HTR-8/SVneo (cell line): ENCODE measurements around the gene CROCC2.

Source experiments
- DNase-seq: peaks from one replicate; pipeline ENCODE4 v3.0.0; 2011; ENCODE audit warnings: low spot score, mixed read lengths; ENCODE audit not compliant: insufficient read length
- FAIRE-seq: peaks from 2 replicates; lab custom pipeline; 2011; peaks lifted over from hg19 to GRCh38; lab: Jason Lieb, UNC

Gene CROCC2

DNA sequence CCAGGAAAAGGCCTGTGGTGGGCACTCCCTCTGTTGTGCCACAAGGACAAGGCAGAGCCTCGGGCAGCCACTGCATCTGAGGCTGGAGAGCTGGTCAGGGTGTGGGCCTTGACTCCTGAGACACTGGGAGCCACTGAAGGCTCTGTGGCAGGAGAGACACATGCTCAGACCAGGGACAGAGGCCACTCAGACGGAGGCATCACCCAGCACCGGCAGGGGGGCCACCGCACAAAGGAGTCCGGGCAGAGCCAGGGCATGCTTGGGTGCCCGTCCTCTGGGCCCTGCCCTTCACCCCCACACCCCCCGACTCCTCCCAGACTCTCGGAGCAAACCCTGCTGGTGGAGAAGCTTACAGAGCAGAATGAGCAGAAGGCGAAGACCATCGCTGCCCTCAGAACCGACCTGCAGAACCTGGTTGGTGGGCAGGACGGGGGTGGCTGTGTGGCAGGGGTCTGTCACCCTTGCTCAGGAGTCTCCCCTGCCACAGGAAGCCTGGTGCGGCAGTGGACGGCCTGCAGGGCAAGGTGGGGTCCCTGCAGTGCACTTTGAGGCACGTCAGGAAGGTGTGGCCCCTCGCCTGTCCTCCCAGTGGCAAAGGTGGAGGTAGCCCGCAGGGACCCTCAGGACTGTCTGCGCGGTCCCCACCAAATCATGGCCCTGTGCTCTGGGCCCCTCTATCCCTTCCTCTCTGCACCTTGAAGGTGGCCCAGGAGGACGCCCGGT, 26.0 kb downstream of the CROCC2 start:
- FAIRE-seq: no peak
- no peak for DNase-seq

- FAIRE-seq (no peak), DNase-seq (no peak)
Measured at GRCh38 chr2:240932724-240933047, 26.6 kb downstream of the CROCC2 start.

DNA sequence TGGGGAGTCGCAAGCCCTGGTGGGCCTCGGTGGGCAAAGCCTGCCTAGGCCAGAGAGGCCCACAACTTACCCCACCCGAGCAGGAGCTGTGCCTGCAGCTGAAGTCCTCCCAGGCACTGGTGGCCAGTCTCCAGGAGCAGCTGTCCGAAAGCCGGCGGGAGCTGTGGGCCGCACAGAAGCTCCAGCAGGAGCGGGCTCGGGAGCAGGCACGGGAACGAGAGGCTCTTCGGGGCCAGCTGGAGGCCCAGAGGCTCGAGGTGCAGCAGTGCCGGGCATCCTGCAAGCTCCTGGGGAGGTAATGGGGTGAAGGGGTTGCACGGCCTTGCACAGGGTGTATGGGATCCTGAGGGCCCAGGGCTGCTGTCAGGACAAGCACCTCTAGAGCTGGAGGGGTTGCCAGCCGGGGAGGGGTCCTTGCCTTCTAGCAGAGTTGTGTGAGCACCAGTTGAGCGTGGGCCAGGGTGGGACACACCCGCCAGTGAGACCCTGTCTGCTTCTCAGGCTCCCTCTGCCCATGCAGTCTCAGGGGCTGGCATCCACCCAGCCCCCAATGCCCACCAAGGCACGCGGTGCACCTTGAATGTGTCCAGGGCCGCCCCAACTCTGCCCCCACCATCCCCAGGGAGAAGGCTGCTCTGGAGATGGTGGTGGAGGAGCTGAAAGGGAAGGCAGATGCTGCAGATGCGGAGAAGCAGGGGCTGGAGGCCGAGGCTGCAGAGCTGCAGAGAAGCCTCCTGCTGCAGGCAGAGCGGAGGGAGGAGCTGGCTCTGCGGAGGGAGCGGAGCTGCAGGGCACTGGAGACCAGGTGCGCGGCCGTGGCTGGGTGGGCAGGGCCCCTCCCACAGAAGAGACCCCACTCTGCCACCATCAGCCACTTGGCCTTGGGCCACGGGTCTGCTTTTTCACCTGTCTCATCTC, 27.2 kb downstream of the CROCC2 start:
- DNase-seq (no peak), FAIRE-seq (no peak)

- no peak for FAIRE-seq
- no peak for DNase-seq
Measured at GRCh38 chr2:240933966-240934700, 28.0 kb downstream of the CROCC2 start.

DNA sequence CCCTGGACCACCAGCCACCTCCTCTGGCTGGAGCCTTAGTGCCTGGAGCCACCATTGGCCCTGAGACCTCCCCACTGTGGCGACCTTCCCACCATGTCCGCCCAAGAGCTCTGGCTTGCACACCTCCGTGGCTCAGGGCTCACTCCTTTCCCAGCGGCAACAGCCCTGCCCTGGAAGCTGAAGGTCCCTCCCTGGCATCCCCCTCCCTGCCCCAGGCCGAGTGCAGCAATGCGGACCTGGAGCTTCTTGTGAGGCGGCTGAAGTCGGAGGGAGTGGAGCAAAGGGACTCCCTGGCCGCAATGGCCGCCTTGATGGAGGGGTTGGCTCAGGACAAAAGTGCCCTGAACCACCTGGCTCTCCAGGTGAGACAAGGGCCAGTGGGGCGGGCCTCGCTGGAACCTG, 28.6 kb downstream of the CROCC2 start:
- no peak for DNase-seq

GRCh38 chr2:240935103-240935876, 29.2 kb downstream of the CROCC2 start:
- DNase-seq (no peak), FAIRE-seq (no peak)

More for the DNA sequence above, 28.6 kb downstream of the CROCC2 start:
- no peak for FAIRE-seq

GRCh38 chr2:240936106-240936505, 30.0 kb downstream of the CROCC2 start:
- DNase-seq (no peak), FAIRE-seq (no peak)

- FAIRE-seq (no peak), DNase-seq (no peak)
Measured at GRCh38 chr2:240946046-240946445, 39.9 kb downstream of the CROCC2 start.

DNA sequence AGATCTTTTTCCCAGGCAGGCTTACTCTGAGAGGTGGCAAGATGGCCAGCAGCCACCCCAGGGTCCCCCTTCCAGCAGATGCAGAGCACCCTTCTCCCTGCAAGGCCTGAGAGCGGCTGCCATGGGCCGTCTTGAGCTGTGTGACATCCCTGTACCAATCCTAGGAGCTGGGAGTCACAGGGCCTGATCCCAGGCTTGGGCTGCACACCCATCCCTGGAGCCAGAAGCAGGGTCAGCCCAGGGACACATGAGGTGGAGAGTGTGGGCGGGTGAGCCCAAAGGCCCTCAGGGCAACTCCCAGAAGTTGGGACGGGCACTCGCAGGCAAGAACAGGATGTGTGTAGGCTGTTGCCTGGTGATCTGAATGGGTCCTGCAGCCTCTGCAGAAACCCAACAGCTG, 40.5 kb downstream of the CROCC2 start:
- DNase-seq: peak; percentile 41
- FAIRE-seq: no peak

DNA sequence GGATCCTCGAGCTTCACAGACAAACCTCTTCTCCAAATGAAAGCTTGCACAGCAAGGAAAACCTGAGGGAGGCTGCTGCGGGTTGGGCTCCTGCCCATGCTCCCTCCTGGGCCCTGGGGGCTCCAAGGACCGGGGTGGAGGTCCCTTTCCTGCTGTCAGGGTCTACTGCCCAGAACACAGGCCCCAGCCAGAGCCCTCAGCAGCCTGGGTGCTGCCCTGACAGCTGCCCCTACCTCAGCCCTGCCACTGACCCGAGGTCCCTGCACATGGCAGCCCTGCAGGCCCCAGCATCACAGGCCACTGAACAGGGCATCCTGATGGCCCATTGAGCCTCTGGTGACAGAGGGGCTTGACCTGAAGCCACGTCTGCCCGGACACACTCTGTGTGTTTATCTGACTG, 41.0 kb downstream of the CROCC2 start:
- FAIRE-seq (no peak), DNase-seq (no peak)

- FAIRE-seq (no peak), DNase-seq (no peak)
Measured at GRCh38 chr2:240947607-240948006, 41.5 kb downstream of the CROCC2 start.

GRCh38 chr2:240948086-240948485, 42.0 kb downstream of the CROCC2 start:
- no peak for FAIRE-seq
- no peak for DNase-seq

DNA sequence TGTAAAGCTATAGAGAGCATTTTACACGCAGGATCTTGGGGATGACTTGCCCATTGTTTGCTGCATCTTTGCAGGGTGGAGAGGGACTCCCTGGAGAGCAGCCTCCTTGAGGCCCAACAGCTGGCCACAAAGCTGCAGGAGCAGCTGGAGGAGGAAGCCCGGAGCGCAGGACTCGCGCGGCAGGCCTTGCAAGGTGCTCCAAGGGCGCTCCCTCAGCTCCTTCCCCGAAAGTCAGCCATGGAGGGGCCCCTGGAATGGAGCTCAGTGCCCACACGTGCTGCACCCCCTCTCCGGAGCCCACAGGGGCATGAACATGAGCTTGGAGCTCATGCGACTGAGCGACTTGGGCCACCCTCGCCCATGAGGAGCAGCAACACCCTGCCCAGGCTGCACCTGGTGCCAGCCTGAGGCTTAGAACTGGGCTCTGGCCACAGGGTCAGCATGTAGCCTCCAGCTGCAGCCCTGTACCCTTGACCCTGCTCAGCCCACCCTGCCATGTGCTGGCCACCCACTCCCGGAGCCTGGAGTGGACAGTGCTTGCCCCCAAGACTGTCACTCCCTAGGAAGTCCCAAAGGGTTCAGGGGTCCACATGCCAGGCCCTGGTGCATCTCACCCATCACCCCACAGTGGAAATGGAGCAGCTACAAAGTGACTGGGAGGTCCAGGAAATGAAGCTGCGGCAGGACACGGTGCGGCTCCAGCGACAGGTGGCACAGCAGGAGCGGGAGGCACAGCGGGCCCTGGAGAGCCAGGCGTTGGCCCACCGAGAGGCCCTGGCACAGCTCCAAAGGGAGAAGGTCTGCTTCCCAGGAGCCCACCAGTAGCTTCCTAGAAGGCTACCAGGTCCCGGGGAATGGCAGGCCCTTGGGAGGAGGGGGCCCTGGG, 43.0 kb downstream of the CROCC2 start:
- DNase-seq (no peak), FAIRE-seq (no peak)

DNA sequence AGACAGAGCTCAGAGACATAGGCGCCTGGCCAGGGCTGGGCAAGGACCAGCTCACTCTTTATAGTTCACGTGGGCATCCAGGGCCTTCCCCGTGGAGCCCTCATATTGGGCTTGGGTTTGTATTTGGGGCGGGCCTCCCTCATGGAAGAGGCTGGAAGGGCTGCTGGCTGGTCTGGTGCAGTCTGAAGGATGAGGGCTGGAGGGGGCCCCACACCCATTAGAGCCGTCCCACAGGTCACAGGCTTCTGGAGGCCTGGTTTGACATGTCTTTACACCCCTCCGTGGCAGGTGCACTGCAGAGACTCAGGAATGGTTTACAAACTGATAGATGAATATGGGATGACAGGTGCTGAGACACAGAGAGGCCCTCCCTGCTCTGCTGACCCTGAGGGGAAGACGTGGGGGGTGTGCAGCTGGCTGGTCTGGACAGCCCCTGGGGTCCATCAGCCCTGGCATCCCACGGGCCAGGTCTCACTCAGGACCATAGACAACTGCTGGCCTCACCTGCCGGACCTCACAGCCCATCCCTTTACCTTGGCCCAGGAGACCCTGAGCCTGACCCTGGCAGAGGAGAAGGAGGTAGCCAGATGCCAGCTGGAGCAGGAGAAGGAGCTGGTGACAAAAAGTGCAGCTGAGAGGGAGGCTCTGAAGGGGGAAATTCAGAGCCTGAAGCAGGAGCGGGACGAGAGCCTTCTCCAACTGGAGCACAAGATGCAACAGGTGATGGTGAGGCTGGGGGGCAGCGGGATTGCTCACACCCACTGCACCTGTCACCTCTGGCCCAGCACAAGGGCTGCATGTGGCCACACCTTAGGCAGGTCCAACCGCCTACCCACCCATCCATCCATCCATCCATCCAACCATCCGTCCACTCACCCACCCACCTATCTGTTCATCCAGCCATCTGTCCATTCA, 43.9 kb downstream of the CROCC2 start:
- FAIRE-seq: no peak
- DNase-seq: no peak

DNA sequence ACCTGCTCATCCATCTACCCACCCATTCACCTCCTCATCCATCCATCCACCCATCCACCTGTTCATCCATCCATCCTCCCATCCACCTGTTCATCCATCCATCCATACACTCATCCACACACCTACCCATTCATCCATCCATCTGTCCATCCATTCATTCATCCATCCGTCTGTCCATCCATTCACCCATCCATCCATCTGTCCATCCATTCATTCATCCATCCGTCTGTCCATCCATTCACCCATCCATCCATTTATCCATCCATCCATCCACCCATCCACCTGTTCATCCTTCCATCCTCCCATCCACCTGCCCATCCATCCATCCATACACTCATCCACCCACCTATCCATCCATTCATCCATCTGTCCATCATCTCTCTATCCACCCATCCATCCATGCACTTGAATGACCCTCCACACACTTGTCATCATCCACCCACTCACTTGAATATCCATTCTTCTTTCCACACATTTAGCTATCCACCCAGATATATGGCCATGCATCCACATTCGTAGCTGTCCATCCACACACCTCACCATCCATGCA, 45.0 kb downstream of the CROCC2 start:
- DNase-seq: no peak
- FAIRE-seq: peak; percentile 97

- no peak for FAIRE-seq
- DNase-seq: no peak
Measured at GRCh38 chr2:240952496-240953246, 46.5 kb downstream of the CROCC2 start.
